AG10803 (cell line): Measurements from ENCODE around the gene CA9.

Experiments
- DNase-seq: peaks from one replicate; pipeline ENCODE4 v3.0.0; 2010; ENCODE audit warnings: low read depth
- H3K4me3 ChIP-seq: 2 replicates; pipeline ENCODE4 v1.5.1; 2011; ENCODE audit warnings: mild to moderate bottlenecking, low read length, control low read depth
- CTCF ChIP-seq: conservative IDR thresholded peaks from 2 replicates; pipeline ENCODE4 v1.5.1; 2011; ENCODE audit warnings: mild to moderate bottlenecking, low read length, control low read depth, inconsistent platforms

CA9 gene

GRCh38 chr9:35685506-35685905, 11.8 kb downstream of the CA9 start:
- no peak for DNase-seq
- peak overlapping the region; percentile 20 for H3K4me3 ChIP-seq

GRCh38 chr9:35686222-35687203, 12.8 kb downstream of the CA9 start:
- peak overlapping the region; percentile 97 for H3K4me3 ChIP-seq
- no peak for DNase-seq
- no peak for TF ChIP-seq CTCF

More at GRCh38 chr9:35685506-35685905, 11.8 kb downstream of the CA9 start:
- TF ChIP-seq CTCF: no peak

- H3K4me3 ChIP-seq: peak overlapping the region; percentile 97
- TF ChIP-seq CTCF: no peak
- DNase-seq: no peak
Measured at GRCh38 chr9:35687306-35687705, 13.6 kb downstream of the CA9 start.

GRCh38 chr9:35687972-35688557, 14.3 kb downstream of the CA9 start:
- peak overlapping the region; percentile 97 for H3K4me3 ChIP-seq
- no peak for DNase-seq
- TF ChIP-seq CTCF: no peak

- peak overlapping the region; percentile 97 for H3K4me3 ChIP-seq
- no peak for TF ChIP-seq CTCF
- DNase-seq: peak; percentile 72
Measured at GRCh38 chr9:35688558-35689541, 15.1 kb downstream of the CA9 start.

- no peak for TF ChIP-seq CTCF
- peak within 1 kb of the TSS; percentile 97 for H3K4me3 ChIP-seq
- DNase-seq: peak; percentile 89
Measured at GRCh38 chr9:35689542-35690293, 16.0 kb downstream of the CA9 start, which contains the start of gene TPM2. Gene TPM2, minus strand, starts transcription at chr9:35689925. Its CDS starts 108 bp downstream, at chr9:35689817.
